HepG2 (cell line): ENCODE measurements around the gene LEMD1. TPM values are rescaled to one million over a fixed set of nuclear protein-coding genes. Genes with fewer than 3 reads are reported as not detected.
A peak's percentile ranks its signal among the peaks of the same experiment; 100 is the strongest.

ENCODE experiments used
- CREB3 ChIP-seq: sonication (generic); formaldehyde crosslinking; IDR thresholded peaks from 2 replicates; pipeline ENCODE4 v1.5.0; 2020; ENCODE audit warnings: missing genetic modification reagents
- DNMT1 ChIP-seq: sonication (generic); formaldehyde crosslinking; IDR thresholded peaks from 2 replicates; pipeline ENCODE4 v1.5.1; 2020; ENCODE audit warnings: mild to moderate bottlenecking, missing genetic modification reagents
- FOXP4 ChIP-seq: sonication (generic); formaldehyde crosslinking; IDR thresholded peaks from 2 replicates; pipeline ENCODE4 v1.4.0; 2020; ENCODE audit warnings: missing genetic modification reagents
- GPN1 ChIP-seq: sonication (generic); formaldehyde crosslinking; IDR thresholded peaks from 2 replicates; pipeline ENCODE4 v1.5.1; 2020; ENCODE audit warnings: missing genetic modification reagents, borderline replicate concordance
- HNRNPUL1 ChIP-seq: fragments of 200-400 bp; formaldehyde crosslinking; IDR thresholded peaks from 2 replicates; pipeline ENCODE4 v1.6.1; 2017; ENCODE audit warnings: low read depth, mild to moderate bottlenecking, low read length, moderate library complexity
- NKX3-1 ChIP-seq: sonication (generic); formaldehyde crosslinking; IDR thresholded peaks from 2 replicates; pipeline ENCODE4 v1.5.0; 2020; ENCODE audit warnings: missing genetic modification reagents
- PITX1 ChIP-seq: sonication (generic); formaldehyde crosslinking; IDR thresholded peaks from 2 replicates; pipeline ENCODE4 v1.5.1; 2020; ENCODE audit warnings: mild to moderate bottlenecking, missing genetic modification reagents
- RAD51 ChIP-seq: fragments of 450-650 bp; IDR thresholded peaks from 2 replicates; pipeline ENCODE4 v1.6.1; 2016; ENCODE audit warnings: borderline replicate concordance
- SIN3A ChIP-seq: IDR thresholded peaks from 2 replicates; pipeline ENCODE4 v1.6.1; 2011; ENCODE audit warnings: low read depth, mild to moderate bottlenecking, control low read depth, low read length, borderline replicate concordance
- TBX3 ChIP-seq: fragments of 450-650 bp; IDR thresholded peaks from 2 replicates; pipeline ENCODE4 v1.6.1; 2017; ENCODE audit warnings: antibody characterized with exemption, mild to moderate bottlenecking, inconsistent platforms, borderline replicate concordance
- ZBTB42 ChIP-seq: sonication (generic); formaldehyde crosslinking; IDR thresholded peaks from 2 replicates; pipeline ENCODE4 v1.5.0; 2020; ENCODE audit warnings: mild to moderate bottlenecking, missing genetic modification reagents
- ZNF136 ChIP-seq: sonication (generic); formaldehyde crosslinking; IDR thresholded peaks from 2 replicates; pipeline ENCODE4 v1.8.1; 2022; ENCODE audit warnings: low read depth, mild to moderate bottlenecking, moderate library complexity, missing genetic modification reagents
- ZNF557 ChIP-seq: sonication (generic); formaldehyde crosslinking; IDR thresholded peaks from 2 replicates; pipeline ENCODE4 v1.4.0; 2020; ENCODE audit warnings: missing genetic modification reagents
- ZNF800 ChIP-seq: sonication (generic); formaldehyde crosslinking; IDR thresholded peaks from 2 replicates; pipeline ENCODE4 v1.4.0; 2020; ENCODE audit warnings: missing genetic modification reagents
- ZSCAN22 ChIP-seq: sonication (generic); formaldehyde crosslinking; IDR thresholded peaks from 2 replicates; pipeline ENCODE4 v1.4.0; 2020; ENCODE audit warnings: mild to moderate bottlenecking, missing genetic modification reagents
- ZUFSP ChIP-seq: sonication (generic); formaldehyde crosslinking; IDR thresholded peaks from 2 replicates; pipeline ENCODE4 v1.9.0; 2021; ENCODE audit warnings: missing genetic modification reagents, mild to moderate bottlenecking, borderline replicate concordance
- polyA plus RNA-seq, 8 experiments: library from polyadenylated mRNA; depleted of rRNA in 3 of 8; stranded (reverse) in 7 of 8; unstranded in 1 of 8; fragments of >200 nt; fragmentation: Illumina TruSeq in 4 of 8; extraction: Trizol in 4 of 8; gene quantifications; 2 replicates each; pipeline versions ENCODE4 v1.2.1 to v1.2.3, GENCODE V29; 2011 to 2016; ENCODE audit warnings: low read depth in 4 of 8, missing spikeins in 1 of 8, mixed read lengths in 1 of 8; ENCODE audit not compliant: insufficient read depth in 1 of 8
- total RNA-seq, 5 experiments: library from RNA; depleted of rRNA; stranded (reverse); fragments of >200 nt; fragmentation: Illumina TruSeq; extraction: Trizol; gene quantifications; 2 replicates each; pipeline ENCODE4 v1.2.3, GENCODE V29; 2016; ENCODE audit warnings: low read depth in 1 of 5

LEMD1 gene
- total and polyA plus RNA-seq, 2 of the 13 experiments (the other 11 are each of a cell fraction or from before 2014, with no cell fraction given): 1.4 to 2.3 TPM

- TF ChIP-seq ZSCAN22 (no peak), CREB3 (CRISPR knock-in tag) (no peak), ZNF557 (CRISPR knock-in tag) (no peak), ZNF800 (CRISPR knock-in tag) (0 out of 2 replicates have a peak, but pooled peaks have one; percentile 55), FOXP4 (no peak), HNRNPUL1 (no peak), SIN3A (no peak), ZNF136 (CRISPR knock-in tag) (no peak), RAD51 (no peak), NKX3-1 (CRISPR knock-in tag) (0 out of 2 replicates have a peak, but pooled peaks have one; percentile 30), TBX3 (no peak), ZBTB42 (CRISPR knock-in tag) (no peak), ZUFSP (CRISPR knock-in tag) (no peak), GPN1 (CRISPR knock-in tag) (no peak), DNMT1 (no peak), PITX1 (CRISPR knock-in tag) (0 out of 2 replicates have a peak, but pooled peaks have one; percentile 43)
These were observed 37.1 kb upstream of the LEMD1 start (continued) for GRCh38 chr1:205458777-205459566.
